Measurements from ENCODE around the gene LAYN.

LAYN gene

GRCh38 chr11:111586388-111586831, 45.9 kb downstream of the LAYN start:
- peak; percentile 72 for DNase-seq (ENCODE audit: low read depth)
- H3K4me3 ChIP-seq (replicated peaks; ENCODE audit: low read depth, low read length), result no peak overlapping the region
- peak; percentile 66 for TF ChIP-seq CTCF (IDR thresholded peaks at IDR 0.05; ENCODE audit: low read length, missing control alignments)

GRCh38 chr11:111589114-111589513, 48.6 kb downstream of the LAYN start:
- no peak overlapping the region for H3K4me3 ChIP-seq (replicated peaks; ENCODE audit: low read depth, low read length)
- no peak for TF ChIP-seq CTCF (IDR thresholded peaks at IDR 0.05; ENCODE audit: low read length, missing control alignments)
- no peak for DNase-seq (ENCODE audit: low read depth)

DNA sequence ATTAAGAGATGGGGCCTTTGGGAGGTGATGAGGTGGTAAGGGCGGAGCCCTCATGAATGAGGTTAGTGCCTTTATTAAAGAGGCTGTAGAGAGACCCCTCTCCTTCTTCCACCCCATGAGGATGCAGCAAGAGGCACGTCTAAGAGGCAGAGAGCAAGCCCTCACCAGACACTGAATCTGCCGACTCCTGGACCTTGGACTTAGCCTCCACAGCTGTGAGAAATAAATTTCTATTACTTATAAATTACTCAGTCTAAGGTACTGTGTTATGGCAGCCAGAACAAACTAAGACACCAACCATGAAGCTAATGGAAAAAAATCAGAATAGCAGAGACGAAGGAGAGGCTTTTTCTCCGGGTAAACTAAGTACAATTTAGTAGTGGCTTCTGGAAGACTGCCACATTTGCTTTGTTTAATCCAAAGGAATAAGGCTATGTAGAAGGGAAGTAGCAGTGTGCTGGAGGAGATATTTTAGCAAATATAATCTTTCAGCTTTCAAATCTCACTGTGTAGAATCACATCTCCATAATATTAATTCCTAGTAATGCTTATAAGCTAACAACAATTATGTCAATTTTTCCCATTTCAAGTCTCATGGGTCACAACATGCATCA, 49.5 kb downstream of the LAYN start:
- no peak overlapping the region for H3K4me3 ChIP-seq (replicated peaks; ENCODE audit: low read depth, low read length)
- TF ChIP-seq CTCF (IDR thresholded peaks at IDR 0.05; ENCODE audit: low read length, missing control alignments), result no peak
- no peak for DNase-seq (ENCODE audit: low read depth)

DNA sequence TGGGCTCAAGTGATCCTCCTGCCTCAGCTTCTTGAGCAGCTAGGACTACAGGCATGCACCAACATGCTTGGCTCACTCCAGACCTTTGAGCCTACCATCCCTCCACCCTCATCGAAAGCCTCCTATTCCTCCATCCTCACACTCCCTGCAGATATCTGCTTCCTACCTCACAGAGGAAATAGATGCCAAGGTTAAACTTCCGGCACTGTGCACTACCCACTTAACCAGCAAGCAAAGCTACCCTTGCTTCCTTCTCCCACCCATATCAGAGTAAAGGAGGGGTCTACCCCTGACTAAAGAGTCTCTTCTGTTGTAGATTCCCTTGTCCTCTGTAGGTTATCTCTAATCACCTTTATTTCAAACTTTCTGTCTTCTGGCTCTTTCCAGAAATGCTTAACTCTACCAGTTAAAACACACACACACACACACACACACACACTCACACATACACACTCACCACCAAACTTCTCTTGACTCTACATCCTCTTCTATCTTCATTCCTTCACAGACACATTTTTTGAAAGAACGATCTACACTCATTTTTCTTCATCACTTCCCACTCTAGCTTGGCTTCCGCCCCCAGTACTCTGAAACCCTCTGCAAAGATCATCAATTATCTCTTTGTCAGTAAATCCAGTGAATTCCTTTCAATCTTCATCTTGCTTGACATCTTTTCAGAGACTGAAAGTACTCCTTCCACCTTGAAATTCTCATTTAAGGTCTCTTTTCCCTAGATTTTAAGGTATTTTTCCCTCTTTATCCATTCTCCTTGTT, 50.9 kb downstream of the LAYN start:
- DNase-seq (ENCODE audit: low read depth), result no peak
- no peak for TF ChIP-seq CTCF (IDR thresholded peaks at IDR 0.05; ENCODE audit: low read length, missing control alignments)
- H3K4me3 ChIP-seq (replicated peaks; ENCODE audit: low read depth, low read length), result no peak overlapping the region

DNA sequence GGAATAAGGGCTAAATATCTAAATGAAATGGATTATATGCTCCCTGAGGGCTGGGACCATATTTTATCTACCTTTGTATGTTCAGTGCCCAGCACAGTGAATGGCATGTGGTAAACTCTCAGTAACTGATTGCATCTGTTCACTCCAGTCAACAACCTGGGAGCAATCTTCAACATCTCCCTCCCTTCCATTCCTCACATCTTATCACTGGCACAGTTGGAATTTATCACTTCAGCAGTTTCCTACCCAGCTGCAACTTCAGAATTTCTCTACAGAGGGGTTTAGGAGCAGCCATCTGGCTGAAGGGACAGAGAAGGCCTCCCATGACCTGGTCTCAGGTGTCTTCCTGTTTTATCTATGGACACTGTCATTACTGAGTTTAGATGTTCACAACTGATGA, 52.0 kb downstream of the LAYN start:
- no peak overlapping the region for H3K4me3 ChIP-seq (replicated peaks; ENCODE audit: low read depth, low read length)
- TF ChIP-seq CTCF (IDR thresholded peaks at IDR 0.05; ENCODE audit: low read length, missing control alignments), result no peak
- DNase-seq (ENCODE audit: low read depth), result no peak

DNA sequence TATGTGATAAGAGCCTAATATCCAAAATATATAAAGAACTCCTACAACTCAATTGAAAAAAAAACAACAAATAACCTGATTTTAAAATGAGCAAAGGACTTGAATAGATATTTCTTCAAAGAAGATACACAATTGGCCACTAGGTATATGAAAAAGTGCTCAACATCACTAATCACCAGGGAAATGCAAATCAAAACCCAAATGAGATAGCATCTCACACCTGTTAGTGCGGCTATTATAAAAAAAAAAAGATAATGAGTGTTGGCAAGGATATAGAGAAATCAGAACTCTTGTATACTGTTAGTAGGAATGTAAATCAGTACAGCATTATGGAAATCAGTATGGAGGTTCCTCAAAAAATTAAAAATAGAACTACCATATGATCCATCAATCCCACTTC, 55.8 kb downstream of the LAYN start:
- H3K4me3 ChIP-seq (replicated peaks; ENCODE audit: low read depth, low read length), result no peak overlapping the region
- no peak for DNase-seq (ENCODE audit: low read depth)
- TF ChIP-seq CTCF (IDR thresholded peaks at IDR 0.05; ENCODE audit: low read length, missing control alignments), result no peak
